NCI-H345 (cell line): ENCODE data around the gene MAMLD1.

Source experiments
- DNase-seq: peaks from one replicate; lab custom pipeline; 2025; lab: John Stamatoyannopoulos, UW

Gene MAMLD1

GRCh38 chrX:150459196-150459595, 96.1 kb downstream of the MAMLD1 start:
- DNase-seq, result no peak

GRCh38 chrX:150460063-150460462, 96.9 kb downstream of the MAMLD1 start:
- DNase-seq, result no peak

GRCh38 chrX:150460781-150461180, 97.7 kb downstream of the MAMLD1 start:
- DNase-seq, result no peak

GRCh38 chrX:150463566-150463965, 100.4 kb downstream of the MAMLD1 start:
- no peak for DNase-seq

- no peak for DNase-seq
Measured at GRCh38 chrX:150464001-150464400, 100.9 kb downstream of the MAMLD1 start.

- no peak for DNase-seq
Measured at GRCh38 chrX:150465326-150465725, 102.2 kb downstream of the MAMLD1 start.

- peak; percentile 26 for DNase-seq
Measured at GRCh38 chrX:150465881-150466775, 103.0 kb downstream of the MAMLD1 start.

GRCh38 chrX:150472306-150472705, 109.2 kb downstream of the MAMLD1 start:
- no peak for DNase-seq

GRCh38 chrX:150473371-150473770, 110.3 kb downstream of the MAMLD1 start:
- no peak for DNase-seq

- no peak for DNase-seq
Measured at GRCh38 chrX:150475461-150475860, 112.3 kb downstream of the MAMLD1 start.

- no peak for DNase-seq
Measured at GRCh38 chrX:150476164-150476699, 113.1 kb downstream of the MAMLD1 start.

- DNase-seq, result no peak
Measured at GRCh38 chrX:150477371-150477770, 114.3 kb downstream of the MAMLD1 start.

- no peak for DNase-seq
Measured at GRCh38 chrX:150478496-150479492, 115.7 kb downstream of the MAMLD1 start.

- no peak for DNase-seq
Measured at GRCh38 chrX:150482537-150483206, 119.6 kb downstream of the MAMLD1 start.

- no peak for DNase-seq
Measured at GRCh38 chrX:150483356-150483985, 120.4 kb downstream of the MAMLD1 start.

GRCh38 chrX:150486011-150486410, 122.9 kb downstream of the MAMLD1 start:
- DNase-seq, result peak; percentile 4

GRCh38 chrX:150487369-150488094, 124.4 kb downstream of the MAMLD1 start:
- DNase-seq, result no peak

GRCh38 chrX:150489359-150490015, 126.4 kb downstream of the MAMLD1 start:
- no peak for DNase-seq

- no peak for DNase-seq
Measured at GRCh38 chrX:150495496-150495895, 132.4 kb downstream of the MAMLD1 start.

- DNase-seq, result no peak
Measured at GRCh38 chrX:150499240-150499639, 136.1 kb downstream of the MAMLD1 start.
